Spleen (tissue), 7 donors: ENCODE data around the gene CDYL2.

ENCODE experiments used
- POLR2A ChIP-seq, 3 donors: fragments of 450-650 bp; IDR thresholded peaks; one replicate each; pipeline ENCODE4 v1.5.1; 2017; ENCODE audit warnings: antibody characterized with exemption in 3 of 3, mild to moderate bottlenecking in 1 of 3
- TF ChIP-seq, protein P1 (sequence below), 11 experiments: fragments of 200-600 bp in 7 of 11; fragments of 450-650 bp in 4 of 11; sonication (generic) in 4 of 11; IDR thresholded peaks in 8 of 11; conservative IDR thresholded peaks in 3 of 11; 1 replicate in 7 of 11; 2 replicates in 4 of 11; pipeline versions ENCODE4 v1.4.0 to v1.8.0; 2016 to 2021; ENCODE audit warnings: antibody characterized with exemption in 11 of 11, inconsistent platforms in 4 of 11, mild to moderate bottlenecking in 1 of 11
- donor health status: DM: no; HTN: no; CAD: no; lungs with moderate emphysema.
- donor health status: DM: no; HTN: no; CAD: no.
- donor health status: DM: no; HTN: no; CAD: no.

DNA sequence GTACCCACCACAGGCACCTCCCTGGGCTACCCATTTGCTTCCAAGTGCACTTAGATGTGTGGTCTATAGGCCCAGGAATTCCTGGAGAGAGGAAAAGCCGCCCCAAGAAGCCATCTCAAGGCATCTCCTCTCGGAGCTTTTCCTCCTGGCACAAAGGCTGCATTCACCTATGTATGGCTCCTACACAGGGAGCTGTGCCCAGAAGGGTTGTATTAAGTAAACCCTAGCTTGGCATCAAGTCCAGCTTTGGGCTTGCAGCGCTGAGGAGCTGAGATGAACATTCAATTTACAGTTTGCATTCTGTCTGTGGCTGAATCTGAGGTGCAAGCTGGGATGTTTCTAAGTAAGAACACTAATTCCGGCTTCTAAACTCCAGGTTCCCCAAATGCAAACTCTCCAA, 81.3 kb downstream of the CDYL2 start:
- TF ChIP-seq, protein P1, sequence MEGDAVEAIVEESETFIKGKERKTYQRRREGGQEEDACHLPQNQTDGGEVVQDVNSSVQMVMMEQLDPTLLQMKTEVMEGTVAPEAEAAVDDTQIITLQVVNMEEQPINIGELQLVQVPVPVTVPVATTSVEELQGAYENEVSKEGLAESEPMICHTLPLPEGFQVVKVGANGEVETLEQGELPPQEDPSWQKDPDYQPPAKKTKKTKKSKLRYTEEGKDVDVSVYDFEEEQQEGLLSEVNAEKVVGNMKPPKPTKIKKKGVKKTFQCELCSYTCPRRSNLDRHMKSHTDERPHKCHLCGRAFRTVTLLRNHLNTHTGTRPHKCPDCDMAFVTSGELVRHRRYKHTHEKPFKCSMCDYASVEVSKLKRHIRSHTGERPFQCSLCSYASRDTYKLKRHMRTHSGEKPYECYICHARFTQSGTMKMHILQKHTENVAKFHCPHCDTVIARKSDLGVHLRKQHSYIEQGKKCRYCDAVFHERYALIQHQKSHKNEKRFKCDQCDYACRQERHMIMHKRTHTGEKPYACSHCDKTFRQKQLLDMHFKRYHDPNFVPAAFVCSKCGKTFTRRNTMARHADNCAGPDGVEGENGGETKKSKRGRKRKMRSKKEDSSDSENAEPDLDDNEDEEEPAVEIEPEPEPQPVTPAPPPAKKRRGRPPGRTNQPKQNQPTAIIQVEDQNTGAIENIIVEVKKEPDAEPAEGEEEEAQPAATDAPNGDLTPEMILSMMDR (IDR thresholded peaks at IDR 0.05 in 8 of 11, conservative IDR thresholded peaks at IDR 0.05 in 3 of 11) = no peak
- TF ChIP-seq POLR2A (IDR thresholded peaks at IDR 0.05) = no peak
